Neural progenitor cell (in vitro differentiated cells): ENCODE results near the gene ADCY7. TPM values are rescaled to one million over a fixed set of nuclear protein-coding genes. Genes with fewer than 3 reads are reported as not detected.

Experiments used
- DNase-seq: peaks from one replicate; pipeline ENCODE4 v3.0.0-alpha.2; 2016; ENCODE audit warnings: low spot score
- H2AFZ ChIP-seq: fragments of 200-600 bp; sonication (generic); replicated peaks from 2 replicates; pipeline ENCODE4 v1.6.1; 2016; ENCODE audit warnings: antibody characterized with exemption
- H3F3A ChIP-seq: fragments of 200-600 bp; sonication (generic); 2 replicates; pipeline ENCODE4 v1.6.1; 2016; ENCODE audit warnings: antibody characterized with exemption, low read depth
- H3K27ac ChIP-seq: fragments of 200-600 bp; sonication (generic); 2 replicates; pipeline ENCODE4 v1.5.1; 2016; ENCODE audit warnings: mild to moderate bottlenecking
- H3K27me3 ChIP-seq: fragments of 200-600 bp; sonication (generic); 2 replicates; pipeline ENCODE4 v1.6.1; 2016; ENCODE audit warnings: mild to moderate bottlenecking, moderate library complexity
- H3K36me3 ChIP-seq: fragments of 200-600 bp; sonication (generic); 2 replicates; pipeline ENCODE4 v1.5.1; 2016
- H3K4me1 ChIP-seq: fragments of 200-600 bp; sonication (generic); 2 replicates; pipeline ENCODE4 v1.6.1; 2016; ENCODE audit warnings: mixed run types
- H3K4me2 ChIP-seq: fragments of 200-600 bp; sonication (generic); 2 replicates; pipeline ENCODE4 v1.6.1; 2016
- H3K4me3 ChIP-seq: fragments of 200-600 bp; sonication (generic); 2 replicates; pipeline ENCODE4 v1.5.1; 2016
- H3K79me2 ChIP-seq: fragments of 200-600 bp; sonication (generic); 2 replicates; pipeline ENCODE4 v1.6.1; 2016; ENCODE audit warnings: low read depth
- H3K9ac ChIP-seq: fragments of 200-600 bp; sonication (generic); 2 replicates; pipeline ENCODE4 v1.6.1; 2016
- H3K9me3 ChIP-seq: fragments of 200-600 bp; sonication (generic); 2 replicates; pipeline ENCODE4 v1.5.1; 2016; ENCODE audit warnings: low read depth
- H4K20me1 ChIP-seq: fragments of 200-600 bp; sonication (generic); 2 replicates; pipeline ENCODE4 v1.6.1; 2016; ENCODE audit warnings: low read depth
- H3K27ac Mint-ChIP-seq: 3 replicates; pipeline ENCODE4 v1.8.0; 2021; ENCODE audit warnings: mixed read lengths
- H3K27me3 Mint-ChIP-seq: 2 replicates; pipeline ENCODE4 v1.8.0; 2022; ENCODE audit warnings: low read depth, mild to moderate bottlenecking, inconsistent platforms, moderate library complexity, mixed read lengths; ENCODE audit not compliant: insufficient read depth
- H3K36me3 Mint-ChIP-seq: 3 replicates; pipeline ENCODE4 v1.8.0; 2021; ENCODE audit warnings: mixed read lengths
- H3K4me1 Mint-ChIP-seq: 3 replicates; pipeline ENCODE4 v1.8.0; 2021; ENCODE audit warnings: mixed read lengths
- H3K4me3 Mint-ChIP-seq: 3 replicates; pipeline ENCODE4 v1.8.0; 2021; ENCODE audit warnings: mild to moderate bottlenecking, moderate library complexity, mixed read lengths
- H3K9me3 Mint-ChIP-seq: 3 replicates; pipeline ENCODE4 v1.8.0; 2020; ENCODE audit warnings: mixed read lengths
- EZH2 ChIP-seq: fragments of 200-600 bp; sonication (generic); IDR thresholded peaks from 2 replicates; pipeline ENCODE4 v1.6.1; 2017; ENCODE audit warnings: antibody characterized with exemption, mild to moderate bottlenecking, moderate library complexity
- EZH2phosphoT487 ChIP-seq: fragments of 200-600 bp; sonication (generic); IDR thresholded peaks from 2 replicates; pipeline ENCODE4 v1.6.1; 2017; ENCODE audit warnings: antibody characterized with exemption
- total RNA-seq: library from RNA; depleted of rRNA; stranded (reverse); fragments of >200 nt; gene quantifications from 2 replicates; pipeline ENCODE4 v1.2.3, GENCODE V29; 2015; ENCODE audit warnings: low replicate concordance
- TF ChIP-seq, protein P1 (sequence below): fragments of 200-600 bp; sonication (generic); IDR thresholded peaks from 2 replicates; pipeline ENCODE4 v1.5.1; 2017; ENCODE audit warnings: antibody characterized with exemption, mild to moderate bottlenecking

ADCY7 gene
- total RNA-seq, 1 donor from 2014 or later, result 2.5 TPM

DNA sequence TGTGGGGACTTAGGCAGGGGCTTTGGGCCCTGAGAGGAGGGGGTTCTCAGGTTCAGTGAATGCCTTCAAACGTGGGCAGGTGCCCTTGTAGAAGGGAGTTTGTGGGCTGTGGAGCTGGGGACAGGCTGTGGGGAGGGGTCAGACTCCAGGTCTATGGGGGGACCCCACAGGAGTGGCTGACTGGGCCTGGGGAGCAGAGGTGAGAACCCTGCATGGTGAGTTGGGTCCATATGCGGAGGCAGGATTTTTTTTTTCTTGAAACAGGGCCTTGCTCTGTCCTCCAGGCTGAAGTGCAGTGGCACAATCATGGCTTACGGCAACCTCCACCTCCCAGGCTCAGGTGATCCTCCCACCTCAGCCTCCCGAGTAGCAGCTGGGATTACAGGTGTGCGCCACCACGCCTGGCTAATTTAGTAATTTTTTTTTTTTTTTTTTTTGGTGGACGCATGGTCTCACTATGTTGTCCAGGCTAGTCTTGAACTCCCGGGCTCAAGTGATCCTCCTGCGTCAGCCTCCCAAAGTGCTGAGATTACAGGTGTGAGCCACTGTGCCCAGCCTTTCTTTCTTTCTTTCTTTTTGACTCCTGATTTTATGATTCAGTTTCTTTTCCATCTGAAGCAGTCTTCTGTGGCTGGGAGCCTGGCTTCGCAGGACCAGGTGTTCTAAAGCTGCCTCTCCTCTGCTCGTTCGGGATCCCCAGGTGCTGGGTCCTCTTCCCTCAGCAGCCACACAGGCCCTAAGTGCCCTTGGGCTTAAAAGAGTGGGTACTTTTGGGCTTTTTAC, 19.0 kb upstream of the ADCY7 start:
- no peak for DNase-seq
- Histone ChIP-seq H2AFZ (no peak overlapping the region), H3K9me3 (no peaks in the 10 kb centered on the region), H3K4me3 (no peak overlapping the region), H3K79me2 (no peaks in the 10 kb centered on the region), H3F3A (peaks cover 38% of the 10 kb centered on the region), H3K27ac (no peak overlapping the region), H3K27me3 (peaks cover 44% of the 10 kb centered on the region), H3K4me1 (peaks cover 20% of the 10 kb centered on the region), H3K36me3 (no peaks in the 10 kb centered on the region), H3K9ac (no peak overlapping the region), H4K20me1 (no peaks in the 10 kb centered on the region), H3K4me2 (peak overlapping the region; percentile 81)
- Mint-ChIP-seq H3K36me3 (no peaks in the 10 kb centered on the region), H3K9me3 (no peaks in the 10 kb centered on the region), H3K4me3 (peak overlapping the region; percentile 76), H3K4me1 (peaks cover 12% of the 10 kb centered on the region), H3K27ac (no peak overlapping the region), H3K27me3 (peaks cover 15% of the 10 kb centered on the region)
- TF ChIP-seq EZH2 (no peak), EZH2phosphoT487 (no peak)
- TF ChIP-seq, protein P1, sequence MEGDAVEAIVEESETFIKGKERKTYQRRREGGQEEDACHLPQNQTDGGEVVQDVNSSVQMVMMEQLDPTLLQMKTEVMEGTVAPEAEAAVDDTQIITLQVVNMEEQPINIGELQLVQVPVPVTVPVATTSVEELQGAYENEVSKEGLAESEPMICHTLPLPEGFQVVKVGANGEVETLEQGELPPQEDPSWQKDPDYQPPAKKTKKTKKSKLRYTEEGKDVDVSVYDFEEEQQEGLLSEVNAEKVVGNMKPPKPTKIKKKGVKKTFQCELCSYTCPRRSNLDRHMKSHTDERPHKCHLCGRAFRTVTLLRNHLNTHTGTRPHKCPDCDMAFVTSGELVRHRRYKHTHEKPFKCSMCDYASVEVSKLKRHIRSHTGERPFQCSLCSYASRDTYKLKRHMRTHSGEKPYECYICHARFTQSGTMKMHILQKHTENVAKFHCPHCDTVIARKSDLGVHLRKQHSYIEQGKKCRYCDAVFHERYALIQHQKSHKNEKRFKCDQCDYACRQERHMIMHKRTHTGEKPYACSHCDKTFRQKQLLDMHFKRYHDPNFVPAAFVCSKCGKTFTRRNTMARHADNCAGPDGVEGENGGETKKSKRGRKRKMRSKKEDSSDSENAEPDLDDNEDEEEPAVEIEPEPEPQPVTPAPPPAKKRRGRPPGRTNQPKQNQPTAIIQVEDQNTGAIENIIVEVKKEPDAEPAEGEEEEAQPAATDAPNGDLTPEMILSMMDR, result no peak

DNA sequence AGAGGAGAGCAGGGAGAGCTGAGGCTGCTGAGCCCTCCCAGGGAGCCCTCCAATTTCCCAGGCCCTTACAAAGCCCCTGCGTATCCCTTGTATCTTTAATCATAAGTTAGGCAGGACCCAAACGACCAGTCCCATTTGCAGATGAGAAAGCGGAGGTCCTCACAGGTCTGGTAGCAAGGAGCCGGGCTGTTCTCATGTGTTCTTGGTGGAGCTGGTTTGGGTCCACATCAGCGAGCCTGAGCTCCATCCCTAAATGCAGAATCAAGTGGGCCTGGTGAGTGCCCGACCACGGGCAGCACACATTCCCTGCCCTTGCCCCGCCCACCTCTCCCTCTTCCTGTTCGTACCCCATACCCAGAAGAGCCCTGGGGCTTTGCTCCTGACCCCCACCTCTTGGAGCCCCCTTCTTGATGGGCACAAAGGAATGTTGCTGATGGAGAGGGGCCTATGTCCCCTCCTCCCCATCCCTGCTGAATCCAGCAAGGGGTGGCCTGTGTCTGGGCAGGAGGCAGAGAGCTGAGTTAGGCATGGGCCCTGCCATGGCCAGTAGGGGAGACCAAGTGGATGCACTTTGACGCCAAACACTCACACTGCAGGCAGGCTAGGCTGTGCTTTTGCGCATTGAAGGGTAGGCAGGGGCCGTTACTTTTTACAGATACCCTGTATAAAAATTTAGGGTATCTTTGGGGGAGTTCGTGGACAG, 18.3 kb upstream of the ADCY7 start:
- Mint-ChIP-seq H3K36me3 (no peaks in the 10 kb centered on the region), H3K27me3 (peaks cover 15% of the 10 kb centered on the region), H3K4me3 (peak overlapping the region; percentile 46), H3K9me3 (no peaks in the 10 kb centered on the region), H3K27ac (no peak overlapping the region), H3K4me1 (peaks cover 12% of the 10 kb centered on the region)
- H3K4me1 ChIP-seq, result peaks cover 23% of the 10 kb centered on the region
- H3K4me3 ChIP-seq, result no peak overlapping the region
- DNase-seq, result no peak
- TF ChIP-seq EZH2phosphoT487, result no peak
- no peak for TF ChIP-seq EZH2
- TF ChIP-seq, protein P1, result no peak
- H4K20me1 ChIP-seq, result no peaks in the 10 kb centered on the region
- H2AFZ ChIP-seq, result no peak overlapping the region
- H3K36me3 ChIP-seq, result no peaks in the 10 kb centered on the region
- H3F3A ChIP-seq, result peaks cover 38% of the 10 kb centered on the region
- no peak overlapping the region for H3K4me2 ChIP-seq
- H3K27ac ChIP-seq, result no peak overlapping the region
- peaks cover 42% of the 10 kb centered on the region for H3K27me3 ChIP-seq
- H3K9me3 ChIP-seq, result no peaks in the 10 kb centered on the region
- no peak overlapping the region for H3K9ac ChIP-seq
- H3K79me2 ChIP-seq, result no peaks in the 10 kb centered on the region

DNA sequence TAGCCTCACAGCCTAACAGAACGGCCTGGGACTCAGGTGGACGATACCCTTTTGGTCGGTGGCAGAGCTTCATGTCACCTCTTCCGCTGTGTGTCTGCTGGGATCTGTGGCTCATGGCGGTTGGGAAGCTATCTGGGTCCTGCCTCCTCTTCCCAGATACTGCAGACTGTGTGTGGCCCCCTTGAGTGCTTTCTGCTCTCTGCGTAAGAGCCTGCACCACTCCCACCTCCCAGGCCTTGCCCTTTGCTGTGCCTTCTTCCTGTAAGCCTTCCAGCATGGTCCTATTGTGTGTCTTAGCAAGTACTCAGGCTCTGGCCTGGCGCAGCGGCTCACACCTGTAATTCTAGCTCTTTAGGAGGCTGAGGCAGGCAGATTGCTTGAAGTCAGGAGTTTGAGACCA, 17.5 kb upstream of the ADCY7 start:
- H3K4me3 ChIP-seq, result no peak overlapping the region
- TF ChIP-seq EZH2 (no peak), EZH2phosphoT487 (no peak)
- TF ChIP-seq, protein P1, result no peak
- peaks cover 23% of the 10 kb centered on the region for H3K4me1 ChIP-seq
- H3K27me3 ChIP-seq, result peaks cover 36% of the 10 kb centered on the region
- H3K36me3 Mint-ChIP-seq, result no peaks in the 10 kb centered on the region
- H3K4me1 Mint-ChIP-seq, result peaks cover 14% of the 10 kb centered on the region
- H3K4me2 ChIP-seq, result no peak overlapping the region
- no peaks in the 10 kb centered on the region for H3K9me3 Mint-ChIP-seq
- peak overlapping the region; percentile 39 for H3K27ac Mint-ChIP-seq
- no peaks in the 10 kb centered on the region for H3K9me3 ChIP-seq
- peaks cover 15% of the 10 kb centered on the region for H3K27me3 Mint-ChIP-seq
- H4K20me1 ChIP-seq, result no peaks in the 10 kb centered on the region
- no peak overlapping the region for H2AFZ ChIP-seq
- peak; percentile 52 for DNase-seq
- H3K4me3 Mint-ChIP-seq, result no peak overlapping the region
- H3K36me3 ChIP-seq, result no peaks in the 10 kb centered on the region
- H3F3A ChIP-seq, result peaks cover 38% of the 10 kb centered on the region
- no peak overlapping the region for H3K9ac ChIP-seq
- no peaks in the 10 kb centered on the region for H3K79me2 ChIP-seq
- no peak overlapping the region for H3K27ac ChIP-seq
